Kidney tubule cell (primary cell): ENCODE data around the gene GPD2.
"Not testable (repeated sequence)": the region's sequence is repeated elsewhere in the genome, so short reads cannot be mapped to it uniquely, and the experiment has no call there.

ENCODE experiments used
- DNase-seq: peaks from one replicate; pipeline ENCODE4 v3.0.0-alpha.2; 2018; ENCODE audit warnings: low spot score

Gene GPD2

DNA sequence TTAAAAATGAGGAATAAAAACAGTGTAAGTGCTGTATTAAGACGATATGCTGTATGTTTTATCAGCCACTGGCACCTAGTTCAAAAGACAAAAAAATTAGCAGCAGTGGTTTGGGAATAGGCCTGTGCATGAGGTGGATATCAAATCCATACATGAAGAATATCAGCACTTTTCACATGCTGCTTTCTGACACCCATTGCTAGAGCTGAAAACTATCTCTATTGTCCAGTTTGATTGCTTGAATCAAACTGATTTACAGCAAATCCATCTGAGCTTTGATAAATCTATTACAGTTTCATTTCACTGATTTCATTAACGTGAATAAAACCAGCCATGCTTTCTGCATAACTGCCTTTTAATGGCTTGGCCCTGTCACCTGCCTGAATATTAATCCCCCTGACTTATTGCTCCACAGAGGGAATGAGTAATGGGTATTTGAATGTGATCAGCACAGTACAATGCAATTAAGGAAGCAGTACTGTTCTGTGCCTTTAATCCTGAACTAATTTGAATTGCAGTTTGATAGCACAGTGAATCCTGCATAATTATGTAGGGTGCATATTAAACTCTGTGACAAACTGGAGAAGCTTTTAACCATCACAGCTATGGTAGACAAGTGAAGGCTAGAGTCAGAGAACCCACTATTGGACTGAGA is 154.0 kb downstream of the GPD2 start:
- DNase-seq = no peak

GRCh38 chr2:156592809-156593593 is 156.8 kb downstream of the GPD2 start:
- no peak for DNase-seq

- DNase-seq = no peak
Observed at GRCh38 chr2:156593594-156593921, 157.4 kb downstream of the GPD2 start.

GRCh38 chr2:156598563-156598962 is 162.4 kb downstream of the GPD2 start:
- DNase-seq = no peak

DNA sequence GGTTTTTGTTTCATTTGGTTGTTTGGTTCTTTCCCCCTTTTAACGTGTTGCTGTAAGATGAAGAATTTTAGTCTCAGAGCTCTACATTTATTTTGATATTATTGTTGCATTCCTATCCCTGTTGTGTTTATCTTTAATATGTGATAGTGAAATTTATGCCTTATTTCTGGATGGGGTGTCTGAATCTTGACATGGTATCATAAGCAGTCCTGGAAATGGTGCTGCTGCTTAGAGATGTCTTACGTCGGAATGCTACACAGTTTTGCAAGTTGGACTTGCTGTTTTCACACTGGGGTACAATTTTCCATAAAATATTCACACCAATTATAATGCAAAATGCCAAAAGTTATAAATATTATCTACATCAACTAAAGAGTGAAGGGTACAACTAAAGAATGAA is 164.0 kb downstream of the GPD2 start:
- DNase-seq = no peak

DNA sequence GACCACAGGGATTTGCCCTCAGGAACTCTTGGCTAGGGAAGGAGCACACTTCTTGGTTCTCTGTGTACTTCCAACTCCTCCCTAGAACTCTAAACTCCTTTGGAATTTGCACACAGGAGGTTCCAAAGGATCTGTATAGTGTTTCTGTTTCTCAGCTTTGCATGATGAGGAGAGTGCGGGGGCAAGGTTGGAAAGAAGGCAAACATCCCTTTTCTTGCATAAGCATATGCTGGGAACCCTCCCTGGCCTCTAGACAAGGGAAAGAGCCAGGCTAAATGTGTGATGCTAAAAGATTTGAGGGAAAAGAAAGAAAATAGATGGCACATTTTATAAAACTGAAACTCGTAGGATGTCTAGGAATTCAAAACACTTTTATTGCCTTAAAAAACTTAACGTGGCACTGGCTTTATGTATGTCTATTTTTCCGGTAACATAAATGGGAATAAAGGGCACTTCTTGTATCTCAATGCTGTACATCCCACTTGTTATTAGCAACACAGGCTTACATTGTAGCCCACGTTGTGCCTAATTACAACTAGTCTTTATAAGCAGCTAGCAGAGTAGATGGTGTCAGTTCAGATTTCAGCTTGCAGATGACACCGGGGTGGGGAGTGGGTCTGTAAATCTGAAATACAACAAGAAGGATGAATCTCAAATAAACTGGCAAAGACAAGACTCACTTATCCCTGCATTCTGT is 165.8 kb downstream of the GPD2 start:
- DNase-seq = no peak

DNA sequence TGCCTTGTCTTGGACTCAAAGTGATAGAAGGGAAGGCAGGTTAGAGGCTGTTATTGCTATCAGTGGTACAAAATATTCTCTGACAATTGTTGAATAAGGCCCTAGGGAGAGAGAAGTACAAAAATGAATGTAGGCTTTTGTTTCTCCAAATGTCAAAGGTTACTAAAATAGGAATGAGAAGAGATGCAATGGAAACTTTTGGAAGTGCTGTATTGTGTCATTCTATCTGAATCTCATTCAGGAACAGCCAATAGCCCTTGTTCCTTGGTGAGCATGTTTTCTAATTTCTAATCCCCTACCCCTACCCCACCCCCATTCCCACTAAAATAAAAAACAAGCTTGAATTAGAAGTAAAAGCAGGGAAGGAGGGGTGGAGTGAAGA is 166.4 kb downstream of the GPD2 start:
- DNase-seq = no peak

- DNase-seq = no peak
Observed at GRCh38 chr2:156615836-156616322, 179.7 kb downstream of the GPD2 start.

DNA sequence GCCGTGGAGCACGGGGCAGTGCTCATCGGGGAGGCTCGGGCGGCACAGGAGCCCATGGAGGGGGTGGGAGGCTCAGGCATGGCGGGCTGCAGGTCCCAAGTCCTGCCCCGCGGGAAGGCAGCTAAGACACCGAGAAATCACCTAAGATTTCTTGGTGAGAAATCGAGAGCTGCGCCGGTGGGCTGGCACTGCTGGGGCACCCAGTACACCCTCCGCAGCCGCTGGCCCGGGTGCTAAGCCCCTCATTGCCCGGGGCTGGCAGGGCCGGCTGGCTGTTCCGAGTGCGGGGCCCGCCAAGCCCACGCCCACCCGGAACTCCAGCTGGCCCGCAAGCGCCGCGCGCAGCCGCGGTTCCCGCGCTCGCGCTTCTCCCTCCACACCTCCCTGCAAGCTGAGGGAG is 181.9 kb downstream of the GPD2 start:
- DNase-seq = not testable (repeated sequence)

GRCh38 chr2:156619021-156619539 is 182.9 kb downstream of the GPD2 start:
- DNase-seq = no peak

- no peak for DNase-seq
Observed at GRCh38 chr2:156622491-156622890, 186.3 kb downstream of the GPD2 start.

GRCh38 chr2:156625360-156626170 is 189.4 kb downstream of the GPD2 start:
- DNase-seq = no peak

DNA sequence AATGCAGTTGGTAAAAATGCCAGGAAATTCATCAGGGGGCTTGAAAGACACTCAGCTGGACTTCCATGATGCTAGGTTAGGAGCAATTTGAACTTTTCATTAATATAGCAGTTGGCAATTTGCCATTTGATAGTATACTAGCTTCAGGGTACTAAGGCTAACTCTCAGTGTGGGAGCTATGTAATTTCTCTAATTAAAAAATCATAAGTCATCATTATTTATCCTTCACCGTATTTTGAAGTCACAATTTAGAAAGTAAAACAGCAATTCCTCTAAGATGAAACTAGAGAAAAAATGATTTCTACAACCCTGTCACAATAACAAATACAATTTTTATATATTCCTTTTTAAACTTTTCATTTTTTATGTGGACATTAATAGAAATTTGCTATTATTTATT is 190.8 kb downstream of the GPD2 start:
- DNase-seq = no peak

DNA sequence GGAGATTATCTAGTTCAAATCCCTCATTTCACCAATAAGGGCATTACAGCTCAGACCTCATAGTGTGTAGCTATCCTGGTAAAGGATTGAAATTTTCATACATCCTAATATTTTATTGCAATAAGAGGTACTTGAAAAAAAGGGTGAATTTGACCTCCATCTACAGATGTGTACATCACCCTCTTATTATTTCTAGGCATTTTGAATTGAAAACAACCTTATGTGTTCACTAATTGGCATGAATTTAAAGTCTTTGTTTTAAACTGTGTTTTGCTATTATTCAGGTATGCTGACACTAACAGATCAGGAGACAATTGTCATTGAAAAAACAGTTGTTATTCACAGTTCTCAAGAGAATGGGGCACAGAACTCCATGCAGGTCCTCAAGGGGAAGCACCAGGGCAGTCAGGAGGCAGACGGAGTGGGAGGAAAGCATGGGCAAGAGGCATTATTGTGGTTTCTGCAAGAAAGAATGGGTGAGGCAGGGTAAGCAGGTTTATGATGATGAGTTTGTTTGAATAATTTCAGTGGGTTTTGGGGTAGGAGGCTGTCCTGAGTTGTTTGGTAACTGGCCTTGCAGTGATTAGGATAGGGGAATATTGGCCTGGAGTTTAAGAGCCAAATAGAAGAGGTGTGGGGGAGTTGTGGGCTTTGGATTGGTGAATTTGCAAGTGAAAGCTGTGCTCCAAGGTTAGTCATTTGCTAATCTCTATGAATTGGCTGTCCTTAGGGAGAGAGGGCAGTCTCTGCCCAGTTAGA is 194.6 kb downstream of the GPD2 start:
- DNase-seq = no peak

- no peak for DNase-seq
Observed at GRCh38 chr2:156635646-156636045, 199.5 kb downstream of the GPD2 start.
